ENCODE measurements around the gene NR2C2AP.

- TF ChIP-seq CTCF (IDR thresholded peaks at IDR 0.05) (no peak), EP300 (IDR thresholded peaks at IDR 0.05) (no peak), POLR2A (IDR thresholded peaks at IDR 0.05) (no peak), POLR2AphosphoS5 (IDR thresholded peaks at IDR 0.05) (no peak)
Measured at GRCh38 chr19:19162495-19162894, 40.7 kb downstream of the NR2C2AP start.
